Calu3 (cell line): Measurements from ENCODE around the gene CYB5D1. TPM values are rescaled to one million over a fixed set of nuclear protein-coding genes. Genes with fewer than 3 reads are reported as not detected.

Experiments
- BruUV-seq: library from RNA; stranded (reverse); fragments of 400-500 nt; replicated peaks from 2 replicates; lab custom pipeline; 2021; lab: Mats Ljungman, UMichigan
- CTCF ChIA-PET: fragments of 300-600 bp; sonication (Branson Sonifier 250); formaldehyde crosslinking; loops from one replicate; lab custom pipeline; 2022; ENCODE audit warnings: antibody characterized with exemption; lab: Charles Lee
- DNase-seq: peaks from one replicate; pipeline ENCODE4 v3.0.0; 2022
- H3K27ac Mint-ChIP-seq: one replicate; pipeline ENCODE4 v1.8.0; 2022; ENCODE audit warnings: mixed read lengths; ENCODE audit not compliant: unreplicated experiment
- H3K27me3 Mint-ChIP-seq: one replicate; pipeline ENCODE4 v1.8.0; 2022; ENCODE audit warnings: mixed read lengths; ENCODE audit not compliant: unreplicated experiment
- H3K36me3 Mint-ChIP-seq: one replicate; pipeline ENCODE4 v1.8.0; 2022; ENCODE audit warnings: mild to moderate bottlenecking, moderate library complexity, mixed read lengths; ENCODE audit not compliant: insufficient read depth, unreplicated experiment
- H3K4me1 Mint-ChIP-seq: one replicate; pipeline ENCODE4 v1.8.0; 2022; ENCODE audit warnings: mild to moderate bottlenecking, low read depth, mixed read lengths; ENCODE audit not compliant: unreplicated experiment
- H3K4me3 Mint-ChIP-seq: one replicate; pipeline ENCODE4 v1.8.0; 2022; ENCODE audit warnings: mild to moderate bottlenecking, low read depth, moderate library complexity, mixed read lengths; ENCODE audit not compliant: unreplicated experiment
- H3K9me3 Mint-ChIP-seq: one replicate; pipeline ENCODE4 v1.8.0; 2022; ENCODE audit warnings: low read depth, mixed read lengths; ENCODE audit not compliant: unreplicated experiment
- CTCF ChIP-seq: fragments of 200-600 bp; IDR thresholded peaks from one replicate; pipeline ENCODE4 v1.8.0; 2022; ENCODE audit warnings: antibody characterized with exemption; ENCODE audit not compliant: unreplicated experiment
- intact Hi-C: fragments of 100-400 bp; cut with micrococcal nuclease; formaldehyde crosslinking; loops from one replicate; pipeline ENCODE4 v1.10.0; 2022; ENCODE audit not compliant: unreplicated experiment
- total RNA-seq: library from RNA; stranded (reverse); gene quantifications from 2 replicates; pipeline ENCODE4 v1.2.3, GENCODE V29; 2022

The CYB5D1 gene
- total RNA-seq, 1 experiment from 2014 or later = 8.0 TPM

DNA sequence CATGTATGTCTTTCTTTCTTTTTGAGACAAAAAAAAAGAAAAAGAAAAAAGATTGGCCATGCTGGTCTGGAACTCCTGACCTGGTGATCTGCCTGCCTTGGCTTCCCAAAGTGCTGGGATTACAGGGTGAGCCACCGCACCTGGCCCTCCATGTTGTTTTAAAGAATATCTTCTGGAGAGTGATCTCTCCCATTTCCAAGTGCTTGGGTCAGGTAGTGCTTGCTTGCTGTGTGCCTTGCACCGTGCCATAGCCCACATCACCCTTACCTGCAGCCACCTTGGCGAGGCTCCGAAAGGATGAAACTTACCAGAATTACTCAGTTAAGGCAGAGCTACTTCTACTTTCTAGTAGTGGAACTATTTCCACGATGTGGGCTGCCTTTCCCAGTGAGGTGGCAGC is 42.8 kb upstream of the CYB5D1 start:
- Mint-ChIP-seq H3K36me3 (no peaks in the 10 kb centered on the region), H3K27me3 (peaks cover 30% of the 10 kb centered on the region), H3K9me3 (no peaks in the 10 kb centered on the region), H3K4me3 (no peak overlapping the region), H3K27ac (no peak overlapping the region), H3K4me1 (peaks cover under 1% of the 10 kb centered on the region)
- no peak for DNase-seq
- no TSS peak for BruUV-seq
- CTCF ChIA-PET = no interaction called here
- no peak for TF ChIP-seq CTCF
- intact Hi-C loops = no loop called here

GRCh38 chr17:7816926-7817642 is 40.7 kb upstream of the CYB5D1 start:
- DNase-seq = no peak
- CTCF ChIA-PET = no interaction called here
- H3K27ac Mint-ChIP-seq = no peak overlapping the region
- TF ChIP-seq CTCF = no peak
- H3K4me1 Mint-ChIP-seq = no peaks in the 10 kb centered on the region
- H3K27me3 Mint-ChIP-seq = peaks cover 51% of the 10 kb centered on the region
- no peak overlapping the region for H3K4me3 Mint-ChIP-seq
- no peaks in the 10 kb centered on the region for H3K9me3 Mint-ChIP-seq
- H3K36me3 Mint-ChIP-seq = no peaks in the 10 kb centered on the region
- no TSS peak for BruUV-seq
- intact Hi-C loops = no loop called here

- no peak for TF ChIP-seq CTCF
- no peak for DNase-seq
- H3K36me3 Mint-ChIP-seq = no peaks in the 10 kb centered on the region
- no peak overlapping the region for H3K4me3 Mint-ChIP-seq
- intact Hi-C loops = no loop called here
- CTCF ChIA-PET = no interaction called here
- no TSS peak for BruUV-seq
- H3K9me3 Mint-ChIP-seq = no peaks in the 10 kb centered on the region
- no peaks in the 10 kb centered on the region for H3K4me1 Mint-ChIP-seq
- H3K27me3 Mint-ChIP-seq = peaks cover 55% of the 10 kb centered on the region
- H3K27ac Mint-ChIP-seq = no peak overlapping the region
These were observed 40.2 kb upstream of the CYB5D1 start for GRCh38 chr17:7817643-7817964.

GRCh38 chr17:7818026-7818425 is 39.8 kb upstream of the CYB5D1 start:
- no peak overlapping the region for H3K4me3 Mint-ChIP-seq
- intact Hi-C loops = no loop called here
- no peak for DNase-seq
- no peaks in the 10 kb centered on the region for H3K9me3 Mint-ChIP-seq
- CTCF ChIA-PET = no interaction called here
- peaks cover 55% of the 10 kb centered on the region for H3K27me3 Mint-ChIP-seq
- H3K27ac Mint-ChIP-seq = no peak overlapping the region
- H3K36me3 Mint-ChIP-seq = no peaks in the 10 kb centered on the region
- no TSS peak for BruUV-seq
- TF ChIP-seq CTCF = no peak
- H3K4me1 Mint-ChIP-seq = no peaks in the 10 kb centered on the region
